ENCODE results near the gene BMI1.

DNA sequence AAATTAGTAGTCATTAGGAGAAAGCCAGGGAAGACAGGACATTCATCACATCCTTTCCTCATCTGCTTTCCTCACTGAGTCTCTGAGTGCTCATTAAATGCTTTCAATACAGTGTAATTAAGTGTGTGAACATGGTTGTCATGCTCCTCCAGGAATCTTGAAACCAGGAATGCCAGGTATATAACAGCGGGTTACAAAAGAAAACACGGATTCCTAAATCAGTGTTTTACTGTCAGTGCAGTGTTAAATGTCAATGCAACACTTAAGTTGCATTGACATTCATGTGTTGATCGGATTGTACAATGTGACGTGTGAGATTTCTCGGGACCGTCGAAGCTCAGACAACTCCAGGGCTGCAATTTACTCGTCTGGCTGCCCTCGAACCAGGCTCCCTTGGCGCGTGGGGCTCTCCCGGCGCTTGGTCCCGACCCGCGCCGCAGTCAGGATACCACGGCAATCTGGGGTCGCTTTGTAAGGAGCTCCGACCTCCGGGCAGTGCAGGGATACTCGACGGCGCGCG is 23.9 kb downstream of the BMI1 start:
- TF ChIP-seq EZH2phosphoT487 (IDR thresholded peaks at IDR 0.05; ENCODE audit: borderline replicate concordance) (no peak), ZBTB33 (IDR thresholded peaks at IDR 0.05; ENCODE audit: extremely low read depth, insufficient replicate concordance, low read length) (no peak), POLR2A (IDR thresholded peaks at IDR 0.05; ENCODE audit: borderline replicate concordance, extremely low read depth, insufficient read depth, insufficient read length) (no peak), EZH2 (IDR thresholded peaks at IDR 0.05) (no peak), SP1 (IDR thresholded peaks at IDR 0.05; ENCODE audit: low read depth) (no peak), POLR2AphosphoS5 (IDR thresholded peaks at IDR 0.05; ENCODE audit: low read depth, low read length) (no peak), ZNF274 (IDR thresholded peaks at IDR 0.05; ENCODE audit: low read depth, low read length) (no peak), SRF (IDR thresholded peaks at IDR 0.05; ENCODE audit: low read depth) (no peak), ZFX (IDR thresholded peaks at IDR 0.05) (no peak), EGR1 (IDR thresholded peaks at IDR 0.05; ENCODE audit: low read depth) (no peak), TCF7L2 (IDR thresholded peaks at IDR 0.05; ENCODE audit: borderline replicate concordance, extremely low read depth, insufficient read depth, insufficient read length) (no peak)
- TF ChIP-seq, protein P1, sequence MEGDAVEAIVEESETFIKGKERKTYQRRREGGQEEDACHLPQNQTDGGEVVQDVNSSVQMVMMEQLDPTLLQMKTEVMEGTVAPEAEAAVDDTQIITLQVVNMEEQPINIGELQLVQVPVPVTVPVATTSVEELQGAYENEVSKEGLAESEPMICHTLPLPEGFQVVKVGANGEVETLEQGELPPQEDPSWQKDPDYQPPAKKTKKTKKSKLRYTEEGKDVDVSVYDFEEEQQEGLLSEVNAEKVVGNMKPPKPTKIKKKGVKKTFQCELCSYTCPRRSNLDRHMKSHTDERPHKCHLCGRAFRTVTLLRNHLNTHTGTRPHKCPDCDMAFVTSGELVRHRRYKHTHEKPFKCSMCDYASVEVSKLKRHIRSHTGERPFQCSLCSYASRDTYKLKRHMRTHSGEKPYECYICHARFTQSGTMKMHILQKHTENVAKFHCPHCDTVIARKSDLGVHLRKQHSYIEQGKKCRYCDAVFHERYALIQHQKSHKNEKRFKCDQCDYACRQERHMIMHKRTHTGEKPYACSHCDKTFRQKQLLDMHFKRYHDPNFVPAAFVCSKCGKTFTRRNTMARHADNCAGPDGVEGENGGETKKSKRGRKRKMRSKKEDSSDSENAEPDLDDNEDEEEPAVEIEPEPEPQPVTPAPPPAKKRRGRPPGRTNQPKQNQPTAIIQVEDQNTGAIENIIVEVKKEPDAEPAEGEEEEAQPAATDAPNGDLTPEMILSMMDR (IDR thresholded peaks at IDR 0.05 in 2 of 3, conservative IDR thresholded peaks at IDR 0.05 in 1 of 3; ENCODE audit: borderline replicate concordance in 1 of 3, insufficient read depth in 1 of 3, low read depth in 2 of 3, low read length in 2 of 3) = no peak
- TF ChIP-seq, protein P2, sequence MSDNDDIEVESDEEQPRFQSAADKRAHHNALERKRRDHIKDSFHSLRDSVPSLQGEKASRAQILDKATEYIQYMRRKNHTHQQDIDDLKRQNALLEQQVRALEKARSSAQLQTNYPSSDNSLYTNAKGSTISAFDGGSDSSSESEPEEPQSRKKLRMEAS (IDR thresholded peaks at IDR 0.05) = no peak
